HG02943 (cell line): ENCODE data around the gene YAP1.

Source experiments
- ATAC-seq: cut with Tn5 transposase; IDR thresholded peaks from one replicate; pipeline ENCODE4 v1.9.1; 2021; ENCODE audit warnings: mild to moderate bottlenecking, low read depth, moderate library complexity; ENCODE audit not compliant: unreplicated experiment

The YAP1 gene

DNA sequence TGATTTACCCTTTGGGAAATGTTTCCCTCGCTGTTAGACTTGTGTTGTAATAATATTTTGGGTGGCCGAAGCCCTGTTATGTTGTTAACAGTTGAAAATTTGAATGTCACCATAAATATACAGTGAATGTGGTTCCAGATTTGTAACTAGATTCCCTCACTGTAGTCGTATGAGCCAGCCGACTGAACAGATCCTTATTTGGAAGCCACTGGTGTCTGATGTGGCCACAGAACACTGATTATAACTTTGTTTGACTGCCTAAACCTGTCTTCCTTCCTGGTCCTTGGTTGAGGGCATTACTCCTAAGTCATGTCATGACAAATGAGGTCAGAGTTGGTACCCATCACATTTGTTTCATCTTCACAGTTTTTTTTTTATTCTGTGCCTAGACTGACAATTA lies 45.4 kb downstream of the YAP1 start:
- ATAC-seq, result no peak

DNA sequence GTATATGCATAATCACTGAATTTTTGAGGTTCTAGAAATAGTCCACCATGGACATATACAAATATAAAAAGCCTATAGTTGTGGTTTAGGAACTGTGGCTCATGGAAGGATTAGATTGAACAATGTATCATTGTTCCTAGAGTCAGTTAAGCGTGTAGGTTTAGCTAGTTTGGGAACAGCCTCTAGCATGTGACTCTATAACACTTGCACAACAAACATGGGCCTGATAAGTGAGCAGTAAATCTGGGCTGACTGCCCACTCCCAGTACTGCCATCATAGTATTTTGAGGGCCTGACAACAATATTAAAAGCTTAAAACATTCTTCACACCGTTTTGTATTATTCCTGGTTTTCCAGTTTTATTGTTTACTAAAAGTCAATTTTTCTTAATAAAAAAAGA lies 47.0 kb downstream of the YAP1 start:
- no peak for ATAC-seq

DNA sequence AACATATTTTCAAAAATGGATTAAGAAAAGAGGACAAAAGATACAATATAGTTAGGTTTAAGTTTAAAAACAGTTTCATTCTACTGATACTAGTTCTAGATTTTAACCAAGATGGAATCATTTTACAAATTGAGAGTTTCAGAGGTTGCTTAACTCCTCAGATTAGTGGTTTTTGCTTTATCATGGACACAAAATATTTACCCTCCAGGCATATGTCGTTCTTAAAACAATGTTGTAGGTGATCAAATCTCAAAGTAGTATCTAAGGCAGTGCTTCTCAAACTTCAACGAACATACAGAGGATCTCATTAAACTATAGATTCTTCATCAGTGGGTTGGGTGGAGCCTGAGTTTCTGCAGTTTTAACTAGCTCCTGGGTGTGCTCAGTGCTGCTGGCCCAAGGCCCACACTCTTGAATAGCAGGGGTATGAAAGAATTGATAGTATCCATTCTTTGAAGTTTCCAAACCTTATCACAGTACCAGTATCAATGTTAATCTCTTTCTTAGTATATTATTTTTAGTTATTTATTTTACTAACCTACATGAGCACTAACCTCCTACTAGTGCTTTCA lies 48.0 kb downstream of the YAP1 start:
- ATAC-seq, result no peak

DNA sequence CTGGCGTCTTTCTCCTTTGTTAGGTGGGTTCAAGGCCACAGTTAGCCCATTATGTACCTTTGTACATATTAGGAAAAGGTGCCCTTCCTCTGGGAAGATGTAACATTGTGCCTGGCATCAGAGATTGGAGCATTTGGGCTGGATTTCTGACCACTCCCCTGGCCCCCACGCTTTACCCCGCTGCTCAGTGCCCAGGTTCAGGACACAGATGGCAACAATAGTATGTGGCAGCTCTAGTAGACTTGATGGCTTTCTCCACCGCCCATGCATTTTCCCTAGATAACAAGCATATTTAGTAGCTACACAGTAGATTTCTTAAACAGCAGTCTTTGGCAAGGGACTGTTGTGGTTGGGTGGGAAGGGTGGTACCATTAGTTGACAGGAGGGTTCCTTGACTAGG lies 53.1 kb downstream of the YAP1 start:
- no peak for ATAC-seq

DNA sequence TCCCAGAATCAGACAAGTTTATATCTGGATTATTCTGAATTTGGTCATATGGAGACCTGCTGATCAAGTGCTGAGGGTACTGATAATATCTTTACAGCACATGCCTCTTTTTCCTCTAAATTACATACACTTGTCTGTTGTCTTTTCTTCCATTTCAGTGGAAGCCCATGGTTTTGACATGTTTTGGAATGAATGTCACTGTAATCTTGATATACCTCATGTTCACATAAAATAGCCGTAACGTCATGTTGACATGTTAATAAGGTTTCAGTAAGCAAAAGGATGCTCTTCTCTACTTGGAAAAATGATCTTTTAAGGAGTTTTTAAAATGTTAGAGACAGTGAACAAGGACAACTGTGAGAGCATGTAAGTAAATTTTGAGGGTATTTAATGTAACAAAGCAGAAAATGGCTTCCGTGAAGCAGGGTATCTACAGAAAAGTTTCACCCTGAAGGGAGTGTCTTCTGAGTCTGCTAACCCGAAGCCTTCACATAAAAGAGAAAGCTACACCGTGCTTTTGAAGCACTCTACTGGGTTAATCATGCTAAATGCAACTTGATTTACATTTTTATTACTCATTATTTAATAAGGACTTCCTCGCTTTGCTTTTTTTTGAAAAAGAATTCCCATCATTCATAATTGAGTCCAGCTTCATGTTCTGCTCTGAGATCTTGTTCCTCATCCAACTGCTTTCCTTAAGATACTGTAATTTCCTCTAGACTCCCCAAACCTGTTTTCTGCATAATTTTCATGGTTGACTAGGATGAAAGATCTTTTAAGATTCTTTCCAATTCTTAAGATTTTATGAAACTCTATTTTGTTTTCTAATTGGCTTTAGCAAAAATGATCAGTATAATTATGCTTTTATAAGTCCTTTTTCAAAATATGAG lies 56.2 kb downstream of the YAP1 start:
- ATAC-seq, result no peak

DNA sequence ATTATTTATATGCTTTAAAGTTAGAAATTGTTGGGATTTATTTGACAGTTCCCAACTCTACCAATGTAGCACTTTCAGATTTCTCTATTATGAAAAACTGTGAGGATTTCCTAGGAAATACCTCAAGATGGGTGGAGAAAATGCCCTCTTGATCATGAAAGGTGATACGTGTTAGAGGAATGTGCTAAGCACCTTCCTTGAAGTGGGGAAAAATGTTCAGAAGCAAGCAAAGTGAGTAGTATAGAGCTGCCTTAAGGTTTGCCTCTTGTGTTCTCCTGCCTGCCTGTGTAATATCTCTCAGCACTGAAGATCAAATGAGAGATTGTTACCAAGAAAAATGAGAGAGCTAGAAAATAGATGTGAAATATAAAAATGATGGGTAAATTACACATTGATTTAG lies 58.2 kb downstream of the YAP1 start:
- ATAC-seq, result no peak

DNA sequence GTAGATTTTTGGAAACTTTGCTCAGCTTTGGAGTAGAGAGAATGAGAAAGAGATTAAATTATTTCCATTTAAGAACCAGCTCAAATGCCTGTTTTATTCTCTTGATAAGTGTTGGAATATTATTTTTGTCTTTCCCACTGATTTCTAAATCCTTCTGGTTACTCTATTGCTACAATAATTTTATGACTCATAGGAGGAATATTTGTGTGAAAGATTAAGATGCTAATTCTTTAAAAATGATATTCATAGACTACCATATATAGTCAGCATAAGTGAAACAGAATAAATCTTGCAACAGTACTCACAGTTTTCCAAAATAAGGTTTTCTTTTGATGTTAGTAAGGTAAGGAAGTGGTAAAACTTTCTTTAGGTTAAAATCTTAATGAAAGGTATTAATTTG lies 60.9 kb downstream of the YAP1 start:
- ATAC-seq, result no peak

DNA sequence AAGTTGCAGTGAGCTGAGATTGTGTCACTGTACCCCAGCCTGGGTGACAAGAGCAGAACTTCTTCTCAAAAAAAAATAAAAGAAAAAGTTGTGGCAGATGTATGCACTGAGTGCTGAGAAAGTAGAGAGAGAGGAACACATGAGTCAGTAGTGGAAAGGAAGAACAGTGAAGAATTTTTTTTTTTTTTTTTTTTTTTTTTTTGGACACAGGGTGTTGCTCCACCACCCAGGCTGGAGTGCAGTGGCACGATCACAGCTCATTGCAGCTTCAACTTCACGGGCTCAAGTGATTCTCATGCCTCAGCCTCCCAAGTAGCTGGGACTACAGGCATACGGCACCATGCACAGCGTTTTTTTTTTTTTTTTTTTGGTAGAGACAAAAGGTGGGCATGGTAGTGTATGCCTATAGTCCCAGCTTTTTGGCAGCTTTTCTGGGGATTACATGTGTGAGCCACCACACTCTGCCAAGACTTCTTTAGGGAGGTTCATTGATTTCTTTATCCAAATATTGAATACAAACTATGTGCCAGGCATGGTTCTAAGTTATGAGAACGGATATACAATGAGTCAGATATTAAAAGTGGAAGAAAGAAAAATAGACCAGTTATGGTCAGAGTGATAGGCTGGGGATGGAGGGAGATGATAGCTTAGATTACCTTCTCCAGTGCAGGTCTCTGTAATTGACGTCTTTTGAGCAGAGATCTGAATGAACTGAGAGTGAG lies 62.0 kb downstream of the YAP1 start:
- no peak for ATAC-seq

DNA sequence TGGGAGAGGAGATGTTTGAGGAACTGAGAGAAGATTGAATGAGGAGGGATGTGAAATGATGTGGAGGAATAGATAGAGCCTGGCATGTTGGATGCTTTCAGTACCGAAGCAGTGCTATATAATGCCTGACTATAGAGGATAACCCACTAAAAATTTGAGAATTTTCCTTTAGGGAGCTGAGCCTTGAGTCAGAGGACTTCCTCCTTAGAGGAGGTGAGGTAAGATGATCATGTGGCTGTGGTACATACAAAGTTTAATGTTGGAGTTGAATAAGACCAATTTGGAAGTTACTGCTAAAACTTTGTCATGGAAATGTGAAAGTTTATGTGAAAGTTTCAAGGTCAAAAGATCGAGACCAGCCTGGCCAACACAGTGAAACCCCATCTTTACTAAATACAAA lies 66.9 kb downstream of the YAP1 start:
- no peak for ATAC-seq

DNA sequence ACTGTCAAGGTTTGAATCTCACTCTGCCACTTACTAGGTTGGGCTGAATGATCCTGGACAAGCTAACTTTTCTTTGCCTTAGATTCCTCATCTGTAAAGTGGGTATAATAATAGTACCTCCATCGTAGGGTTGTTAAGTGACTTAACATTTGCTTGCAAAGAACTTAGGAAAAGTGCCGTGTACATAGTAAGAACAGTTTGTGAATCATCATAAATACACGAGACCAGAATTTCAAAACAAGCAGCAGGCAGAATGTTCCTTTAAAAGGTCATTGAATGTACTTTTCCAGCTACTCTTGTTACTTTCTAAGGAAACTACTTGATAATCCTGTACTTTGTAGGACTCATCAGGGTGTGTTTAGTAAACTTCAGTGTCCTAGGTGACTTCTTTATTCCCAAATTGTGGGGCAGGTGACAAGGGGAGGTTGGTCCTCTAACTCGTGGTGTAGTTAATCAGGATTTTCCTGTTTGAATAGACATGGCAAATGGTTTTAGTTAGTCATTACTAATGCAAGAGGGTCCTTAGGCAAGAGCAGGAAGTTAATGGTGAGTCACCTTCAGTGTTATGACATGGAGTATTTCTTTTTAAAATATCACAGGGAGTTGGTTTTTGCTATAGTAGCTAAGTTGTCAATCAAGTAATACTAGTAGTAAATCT lies 67.9 kb downstream of the YAP1 start:
- no peak for ATAC-seq

DNA sequence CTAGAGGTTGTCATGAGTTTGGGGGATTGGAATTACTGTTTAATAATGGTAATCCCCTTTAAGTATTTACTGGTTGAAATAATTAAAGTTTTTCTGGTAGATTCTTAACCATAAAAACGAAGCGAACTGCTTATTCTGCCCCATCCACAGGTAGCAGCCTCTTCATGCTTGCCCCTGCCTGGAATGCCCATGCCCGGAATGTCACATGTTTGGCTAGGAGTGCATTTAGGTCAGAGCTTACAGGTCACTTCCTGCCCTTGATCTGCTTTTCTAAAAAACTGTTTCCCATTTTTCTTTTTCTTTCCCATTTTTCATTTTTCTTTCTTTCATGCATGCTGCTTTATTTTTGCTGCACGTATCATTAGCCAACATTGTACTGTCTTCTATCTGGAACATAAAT lies 69.1 kb downstream of the YAP1 start:
- no peak for ATAC-seq

DNA sequence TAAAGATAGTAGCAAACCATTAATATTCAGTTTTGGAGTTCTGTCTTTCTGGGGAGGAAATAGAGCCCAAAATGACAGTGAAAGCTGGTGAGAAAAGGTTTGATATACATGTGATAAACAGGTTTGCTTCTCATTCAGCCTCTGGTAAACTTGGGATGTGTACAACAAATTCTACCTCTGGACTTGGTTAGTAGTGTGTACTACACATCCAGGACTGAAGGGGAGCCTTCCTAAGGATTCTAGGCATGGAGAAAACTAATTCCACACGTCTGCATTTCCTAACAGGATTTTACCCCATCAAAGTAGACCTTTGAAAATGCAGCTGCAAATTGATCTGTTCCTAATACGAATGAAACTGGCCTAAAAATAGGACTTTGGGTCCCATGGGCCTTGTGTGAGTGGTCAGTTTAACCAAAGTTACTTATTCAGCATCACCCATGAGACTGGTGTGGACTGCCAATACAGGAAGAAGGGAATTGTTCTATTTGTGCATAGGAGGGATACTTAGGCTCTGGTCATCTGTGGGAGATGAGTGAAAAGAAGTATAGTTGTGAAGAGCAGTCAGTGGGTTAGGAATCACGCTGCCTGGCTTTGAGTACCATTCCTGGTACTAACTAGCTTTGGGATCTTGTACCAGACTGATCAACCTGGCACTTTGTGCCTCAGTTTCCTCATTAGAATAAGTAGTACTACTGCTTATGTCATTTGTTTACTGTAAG lies 74.2 kb downstream of the YAP1 start:
- no peak for ATAC-seq

DNA sequence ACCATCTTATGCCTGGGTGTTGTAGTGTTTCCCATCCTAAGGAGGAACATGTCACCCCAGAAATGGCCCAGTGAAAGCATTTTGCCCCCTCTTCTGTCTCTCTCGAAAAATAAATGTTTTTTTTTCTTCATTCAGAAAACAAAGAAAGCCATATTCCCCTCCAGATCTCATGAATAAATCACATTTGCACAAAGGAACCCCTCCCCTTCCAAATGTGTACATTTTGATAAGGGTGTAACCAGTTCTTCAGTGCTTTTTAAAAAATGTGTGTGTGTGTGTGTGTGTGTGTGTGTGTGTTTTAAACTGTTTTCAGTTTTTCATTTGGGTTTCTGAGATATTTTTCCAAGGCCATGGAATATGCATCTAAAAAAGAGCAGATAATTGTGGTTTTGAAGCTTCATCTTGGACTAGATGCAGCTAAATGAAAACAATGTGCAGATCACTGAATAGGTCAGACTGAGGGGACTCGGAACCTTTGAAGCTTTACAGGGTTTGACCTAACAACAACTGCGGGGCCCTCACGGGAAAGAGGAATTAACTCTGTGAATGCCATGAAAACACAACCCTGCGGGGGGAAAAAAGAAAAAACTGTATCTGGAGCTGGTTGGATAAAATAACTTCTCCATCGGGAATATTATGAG lies 76.4 kb downstream of the YAP1 start:
- no peak for ATAC-seq

DNA sequence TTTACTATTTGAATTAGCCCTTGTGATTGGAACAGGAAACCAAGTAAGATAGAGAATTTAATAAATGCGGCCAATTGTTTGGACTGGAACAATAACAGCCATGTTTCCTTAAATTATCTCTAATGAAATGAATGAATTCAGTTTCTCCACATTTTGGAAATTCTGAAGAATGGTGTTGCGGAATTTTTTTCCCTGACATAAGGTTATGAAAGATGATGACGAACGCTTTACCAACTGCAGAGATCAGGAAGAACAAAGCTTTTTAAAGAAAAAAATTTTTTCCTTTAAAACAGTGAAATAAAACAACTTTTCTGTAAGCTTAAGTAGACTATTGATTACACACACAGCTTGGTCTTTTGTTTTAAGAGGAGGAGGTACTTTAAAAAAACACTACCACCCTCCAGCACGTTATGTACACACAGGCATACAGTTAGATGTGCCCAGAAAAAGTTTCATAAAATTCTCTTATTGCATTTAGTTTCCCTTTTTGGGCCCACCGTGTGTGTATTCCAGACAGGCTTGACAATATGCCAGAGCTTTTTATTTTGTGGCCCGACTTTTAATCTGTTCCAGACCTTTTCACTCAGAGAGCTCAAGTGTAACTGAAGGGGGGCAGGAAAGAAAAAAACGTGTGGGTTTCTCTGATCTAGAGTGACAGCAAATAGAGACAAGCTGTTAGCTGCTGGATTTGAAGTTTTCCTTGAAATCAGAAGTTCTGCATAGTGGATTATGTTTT lies 77.3 kb downstream of the YAP1 start:
- ATAC-seq, result no peak

DNA sequence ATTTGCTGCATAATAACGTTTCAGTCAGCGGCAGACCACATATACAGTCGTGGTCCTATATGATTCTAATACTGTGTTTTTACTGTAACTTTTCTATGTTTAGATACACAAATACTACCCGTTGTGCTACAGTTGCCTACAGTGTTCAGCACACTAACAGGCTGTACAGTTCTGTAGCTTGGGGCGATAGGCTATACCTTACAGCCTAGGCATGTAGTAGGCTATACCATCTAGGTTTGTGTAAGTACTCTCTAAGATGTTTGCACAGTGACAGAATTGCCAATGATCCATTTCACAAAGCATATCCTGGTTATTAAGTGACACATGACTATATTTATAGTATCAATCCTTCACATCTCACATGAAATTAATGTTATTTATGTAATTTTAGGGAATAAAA lies 78.2 kb downstream of the YAP1 start:
- no peak for ATAC-seq

DNA sequence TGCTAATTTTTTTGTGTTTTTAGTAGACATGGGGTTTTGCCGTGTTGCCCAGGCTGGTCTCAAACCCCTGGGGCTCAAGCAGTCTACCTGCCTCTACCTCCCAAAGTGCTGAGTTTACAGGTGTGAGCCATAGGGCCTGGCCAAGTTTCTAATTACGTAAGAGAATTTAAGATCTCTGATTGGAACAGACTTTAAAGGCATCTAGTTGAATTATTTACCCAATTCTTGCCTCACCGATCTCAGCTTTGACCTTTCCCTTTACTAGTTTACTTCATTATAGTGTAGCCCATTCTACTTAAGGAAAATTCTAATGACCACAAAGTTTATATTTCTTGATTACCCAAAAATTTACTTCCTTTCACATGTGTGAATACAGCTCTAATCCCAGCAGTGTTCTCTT lies 81.6 kb downstream of the YAP1 start:
- ATAC-seq, result no peak

DNA sequence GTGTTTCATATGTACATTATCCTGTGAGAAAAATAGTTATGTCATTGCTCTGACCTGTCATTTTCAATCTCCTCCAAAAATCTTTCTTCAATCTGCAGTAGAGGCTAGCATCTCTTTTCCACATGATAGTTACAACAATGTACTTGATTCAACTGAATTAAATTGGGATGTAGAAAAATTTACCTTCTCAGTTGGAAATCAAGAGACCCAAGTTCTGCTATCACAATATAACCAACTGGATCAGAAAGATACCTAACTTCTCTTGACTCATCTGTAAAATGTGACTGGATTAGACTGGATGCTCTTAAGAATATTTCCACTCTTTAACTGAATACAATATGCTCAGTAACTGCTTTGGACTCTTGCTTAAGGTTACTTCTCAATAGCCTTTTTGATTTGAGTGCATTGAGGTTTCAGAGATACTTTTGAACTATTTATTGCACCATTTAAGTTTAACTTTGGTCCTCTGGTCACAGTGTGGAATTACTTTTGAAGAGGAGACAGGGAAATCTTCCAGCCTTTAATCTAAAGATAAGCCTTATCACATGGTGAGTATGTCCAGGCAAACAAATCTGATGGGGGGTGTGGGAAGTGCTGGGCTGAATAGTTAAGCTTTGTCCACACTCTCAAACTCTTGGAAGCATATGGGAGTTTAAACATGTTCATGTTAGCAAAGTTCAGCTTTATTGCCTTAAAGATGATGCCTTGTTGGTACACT lies 82.3 kb downstream of the YAP1 start:
- no peak for ATAC-seq

DNA sequence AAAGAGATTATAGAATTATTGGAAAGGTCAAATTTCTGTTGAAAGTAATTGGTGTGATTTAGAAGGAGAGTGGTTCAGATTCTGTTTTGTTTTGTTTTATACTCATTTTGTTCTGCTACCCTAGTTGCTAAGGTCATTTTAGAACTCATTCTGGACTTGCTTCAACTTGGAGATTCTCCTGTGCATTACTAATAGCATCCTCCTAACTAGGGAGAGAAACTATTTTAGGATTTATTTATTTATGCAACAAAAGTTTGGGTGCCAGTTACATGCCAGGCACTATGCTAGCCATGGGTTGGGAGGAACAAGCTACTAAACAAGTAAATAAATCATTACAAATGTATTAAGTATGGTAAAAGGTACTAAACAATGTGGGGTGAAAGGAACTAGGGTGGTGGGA lies 84.0 kb downstream of the YAP1 start:
- ATAC-seq, result no peak

DNA sequence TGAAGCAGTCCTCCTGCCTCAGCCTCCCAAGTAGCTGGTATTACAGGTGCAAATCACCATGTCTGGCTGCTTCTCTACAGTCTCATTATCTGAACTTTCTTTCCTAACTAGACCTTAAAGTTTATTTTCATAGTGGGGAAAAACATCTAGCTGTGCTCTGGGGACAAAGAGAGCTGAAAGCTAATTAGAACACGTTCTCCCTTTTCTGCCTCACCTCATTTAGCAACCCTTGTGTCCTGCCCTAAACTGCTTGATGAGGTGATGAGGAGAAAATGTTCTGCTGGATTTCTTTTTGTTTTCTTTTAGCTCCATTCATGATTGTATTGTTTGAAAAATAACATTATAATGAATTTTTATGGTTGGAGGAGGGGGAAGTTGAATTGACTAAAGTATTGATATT lies 84.7 kb downstream of the YAP1 start:
- no peak for ATAC-seq
